ENCODE results near the gene LCN15. TPM values are rescaled to one million over a fixed set of nuclear protein-coding genes. Genes with fewer than 3 reads are reported as not detected.

The LCN15 gene
- total RNA-seq, 1 donor from 2014 or later, result not detected

DNA sequence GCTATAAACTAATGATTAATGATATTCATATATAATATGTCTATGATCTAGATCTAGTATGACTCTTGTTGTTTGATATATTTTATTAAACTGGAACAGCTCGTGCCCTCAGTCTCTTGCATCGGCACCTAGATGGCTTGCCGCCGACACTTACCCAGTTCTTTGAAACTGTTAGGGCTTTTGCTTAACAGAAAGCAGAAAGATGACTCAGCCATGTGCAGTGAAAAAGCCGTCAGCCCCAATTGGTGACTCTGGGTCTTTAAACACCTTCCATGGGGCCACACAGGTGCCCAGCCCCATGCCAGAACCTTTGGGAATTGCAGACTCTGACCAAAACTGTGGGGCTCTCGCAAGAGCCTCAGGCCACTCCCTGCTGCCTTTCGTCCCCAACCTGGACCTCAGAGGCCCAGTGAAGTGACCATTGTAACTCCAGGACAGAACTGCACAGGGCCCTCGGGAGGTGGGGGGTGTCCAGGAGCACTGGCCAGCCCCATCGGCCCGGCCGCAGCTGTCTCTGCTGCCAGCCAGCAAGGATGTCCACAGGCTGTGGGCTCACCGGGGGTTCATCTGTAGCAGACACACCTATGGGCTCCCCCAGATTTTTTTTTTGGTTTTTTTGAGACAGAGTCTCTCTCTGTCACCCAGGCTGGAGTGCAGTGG, 29.4 kb downstream of the LCN15 start:
- no peak for TF ChIP-seq EZH2 (IDR thresholded peaks at IDR 0.05; ENCODE audit: insufficient read depth, low read length)
- no peaks in the 10 kb centered on the region for H3K4me1 ChIP-seq (ENCODE audit: insufficient read depth, low read length)
- no peak overlapping the region for H3K9ac ChIP-seq (ENCODE audit: low read length)
- peaks cover 9% of the 10 kb centered on the region for H4K20me1 ChIP-seq (ENCODE audit: insufficient read depth, low read length)
- no peak for DNase-seq (ENCODE audit: low read depth)
- H3K4me2 ChIP-seq (ENCODE audit: low read length), result no peak overlapping the region
- no peaks in the 10 kb centered on the region for H3K27me3 ChIP-seq (ENCODE audit: insufficient read depth, low read length)
- H3K27ac ChIP-seq (ENCODE audit: low read depth, low read length), result no peak overlapping the region
- Mint-ChIP-seq H3K4me3 (ENCODE audit: unreplicated experiment) (no peak overlapping the region), H3K36me3 (ENCODE audit: low read depth, unreplicated experiment) (peaks cover 2% of the 10 kb centered on the region), H3K4me1 (ENCODE audit: low read depth, unreplicated experiment) (no peaks in the 10 kb centered on the region), H3K9me3 (ENCODE audit: unreplicated experiment) (peaks cover 3% of the 10 kb centered on the region), H3K27me3 (ENCODE audit: low read depth, unreplicated experiment) (peaks cover 16% of the 10 kb centered on the region), H3K27ac (ENCODE audit: unreplicated experiment) (no peak overlapping the region)
- no peak overlapping the region for H2AFZ ChIP-seq (ENCODE audit: low read depth, low read length)
- no peak overlapping the region for H3K4me3 ChIP-seq (ENCODE audit: insufficient read depth, low read depth, low read length)
- H3K9me3 ChIP-seq (ENCODE audit: insufficient read depth, low read depth, low read length), result no peaks in the 10 kb centered on the region
- H3K79me2 ChIP-seq (ENCODE audit: insufficient read depth, low read length), result peaks cover 15% of the 10 kb centered on the region
- no peaks in the 10 kb centered on the region for H3K36me3 ChIP-seq (ENCODE audit: insufficient read depth, low read length)
- no peak for FAIRE-seq

DNA sequence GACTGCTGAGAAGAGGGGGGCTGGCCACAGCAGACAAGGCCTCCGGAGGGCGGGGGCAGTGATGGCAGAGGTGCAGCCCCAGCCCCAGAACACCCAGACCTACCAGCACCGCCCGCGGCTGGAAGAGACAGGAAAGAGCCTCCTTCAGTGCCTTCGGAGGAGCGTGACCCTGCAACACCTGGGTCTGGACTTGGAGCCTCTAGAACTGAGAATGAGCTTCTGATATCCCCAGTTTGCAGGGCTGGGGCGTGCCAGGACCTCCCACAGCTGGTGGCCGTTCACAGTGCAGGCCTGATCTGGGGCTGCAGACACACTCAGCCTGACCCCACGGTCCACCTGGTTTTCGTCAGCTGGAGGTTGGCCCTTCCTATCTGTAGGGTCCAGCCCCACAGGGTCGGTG, 30.7 kb downstream of the LCN15 start:
- Histone ChIP-seq H3K27ac (ENCODE audit: low read depth, low read length) (no peak overlapping the region), H3K27me3 (ENCODE audit: insufficient read depth, low read length) (no peaks in the 10 kb centered on the region), H4K20me1 (ENCODE audit: insufficient read depth, low read length) (peaks cover 19% of the 10 kb centered on the region), H3K9ac (ENCODE audit: low read length) (no peak overlapping the region), H3K9me3 (ENCODE audit: insufficient read depth, low read depth, low read length) (no peaks in the 10 kb centered on the region), H3K4me1 (ENCODE audit: insufficient read depth, low read length) (peaks cover 5% of the 10 kb centered on the region), H3K36me3 (ENCODE audit: insufficient read depth, low read length) (no peaks in the 10 kb centered on the region), H3K4me3 (ENCODE audit: insufficient read depth, low read depth, low read length) (no peak overlapping the region), H3K79me2 (ENCODE audit: insufficient read depth, low read length) (peaks cover 29% of the 10 kb centered on the region), H3K4me2 (ENCODE audit: low read length) (no peak overlapping the region), H2AFZ (ENCODE audit: low read depth, low read length) (no peak overlapping the region)
- DNase-seq (ENCODE audit: low read depth), result no peak
- H3K27ac Mint-ChIP-seq (ENCODE audit: unreplicated experiment), result no peak overlapping the region
- peaks cover 3% of the 10 kb centered on the region for H3K9me3 Mint-ChIP-seq (ENCODE audit: unreplicated experiment)
- H3K36me3 Mint-ChIP-seq (ENCODE audit: low read depth, unreplicated experiment), result peaks cover 2% of the 10 kb centered on the region
- H3K4me1 Mint-ChIP-seq (ENCODE audit: low read depth, unreplicated experiment), result no peaks in the 10 kb centered on the region
- peaks cover 8% of the 10 kb centered on the region for H3K27me3 Mint-ChIP-seq (ENCODE audit: low read depth, unreplicated experiment)
- FAIRE-seq, result no peak
- no peak for TF ChIP-seq EZH2 (IDR thresholded peaks at IDR 0.05; ENCODE audit: insufficient read depth, low read length)
- TF ChIP-seq, protein P1, sequence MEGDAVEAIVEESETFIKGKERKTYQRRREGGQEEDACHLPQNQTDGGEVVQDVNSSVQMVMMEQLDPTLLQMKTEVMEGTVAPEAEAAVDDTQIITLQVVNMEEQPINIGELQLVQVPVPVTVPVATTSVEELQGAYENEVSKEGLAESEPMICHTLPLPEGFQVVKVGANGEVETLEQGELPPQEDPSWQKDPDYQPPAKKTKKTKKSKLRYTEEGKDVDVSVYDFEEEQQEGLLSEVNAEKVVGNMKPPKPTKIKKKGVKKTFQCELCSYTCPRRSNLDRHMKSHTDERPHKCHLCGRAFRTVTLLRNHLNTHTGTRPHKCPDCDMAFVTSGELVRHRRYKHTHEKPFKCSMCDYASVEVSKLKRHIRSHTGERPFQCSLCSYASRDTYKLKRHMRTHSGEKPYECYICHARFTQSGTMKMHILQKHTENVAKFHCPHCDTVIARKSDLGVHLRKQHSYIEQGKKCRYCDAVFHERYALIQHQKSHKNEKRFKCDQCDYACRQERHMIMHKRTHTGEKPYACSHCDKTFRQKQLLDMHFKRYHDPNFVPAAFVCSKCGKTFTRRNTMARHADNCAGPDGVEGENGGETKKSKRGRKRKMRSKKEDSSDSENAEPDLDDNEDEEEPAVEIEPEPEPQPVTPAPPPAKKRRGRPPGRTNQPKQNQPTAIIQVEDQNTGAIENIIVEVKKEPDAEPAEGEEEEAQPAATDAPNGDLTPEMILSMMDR (IDR thresholded peaks at IDR 0.05; ENCODE audit: insufficient read depth, low read depth, low read length), result no peak
- no peak overlapping the region for H3K4me3 Mint-ChIP-seq (ENCODE audit: unreplicated experiment)

DNA sequence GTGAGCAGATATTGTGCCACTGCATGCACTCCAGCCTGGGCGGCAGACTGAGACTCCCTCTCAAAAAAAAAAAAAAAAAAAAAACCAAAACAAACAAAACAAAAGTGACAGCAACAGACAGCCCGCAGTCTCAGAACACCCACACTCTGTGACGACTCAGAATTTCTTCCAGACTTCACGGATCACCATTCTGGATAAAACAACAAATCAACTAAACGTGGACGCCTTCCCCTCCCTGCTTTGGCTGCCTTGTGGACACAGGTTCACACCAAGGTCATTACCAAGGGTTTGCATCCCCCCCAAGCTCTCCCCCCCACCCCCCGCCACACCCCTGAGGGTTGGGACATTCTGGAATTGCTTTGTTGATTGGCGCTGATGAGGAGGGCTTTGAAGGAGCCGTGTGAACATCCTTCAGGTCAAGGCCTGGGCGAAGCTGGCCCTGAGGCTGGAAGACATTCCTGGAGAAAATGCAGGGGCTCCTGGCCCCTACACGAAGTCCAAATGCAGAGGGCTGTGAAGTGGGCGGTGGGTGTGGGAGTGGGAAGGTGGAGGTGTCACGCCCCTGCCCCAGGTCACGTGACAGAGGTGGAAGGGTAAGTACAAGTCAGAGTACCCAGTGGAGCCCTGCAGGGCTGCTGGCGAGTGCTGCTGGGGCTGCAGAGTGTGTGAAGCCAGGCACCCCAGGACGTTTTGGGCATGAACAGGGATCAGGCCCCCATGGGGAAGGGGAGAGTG, 31.7 kb downstream of the LCN15 start:
- Histone ChIP-seq H3K79me2 (ENCODE audit: insufficient read depth, low read length) (peaks cover 37% of the 10 kb centered on the region), H3K27ac (ENCODE audit: low read depth, low read length) (no peak overlapping the region), H3K27me3 (ENCODE audit: insufficient read depth, low read length) (no peaks in the 10 kb centered on the region), H3K4me2 (ENCODE audit: low read length) (no peak overlapping the region), H3K9ac (ENCODE audit: low read length) (no peak overlapping the region), H2AFZ (ENCODE audit: low read depth, low read length) (no peak overlapping the region), H3K36me3 (ENCODE audit: insufficient read depth, low read length) (no peaks in the 10 kb centered on the region), H4K20me1 (ENCODE audit: insufficient read depth, low read length) (peaks cover 20% of the 10 kb centered on the region), H3K4me3 (ENCODE audit: insufficient read depth, low read depth, low read length) (no peak overlapping the region), H3K4me1 (ENCODE audit: insufficient read depth, low read length) (peaks cover 8% of the 10 kb centered on the region), H3K9me3 (ENCODE audit: insufficient read depth, low read depth, low read length) (no peaks in the 10 kb centered on the region)
- no peaks in the 10 kb centered on the region for H3K4me1 Mint-ChIP-seq (ENCODE audit: low read depth, unreplicated experiment)
- H3K27me3 Mint-ChIP-seq (ENCODE audit: low read depth, unreplicated experiment), result peaks cover 6% of the 10 kb centered on the region
- no peak for FAIRE-seq
- no peaks in the 10 kb centered on the region for H3K9me3 Mint-ChIP-seq (ENCODE audit: unreplicated experiment)
- H3K4me3 Mint-ChIP-seq (ENCODE audit: unreplicated experiment), result no peak overlapping the region
- H3K36me3 Mint-ChIP-seq (ENCODE audit: low read depth, unreplicated experiment), result peaks cover 2% of the 10 kb centered on the region
- H3K27ac Mint-ChIP-seq (ENCODE audit: unreplicated experiment), result no peak overlapping the region
- no peak for DNase-seq (ENCODE audit: low read depth)
- TF ChIP-seq, protein P1 (IDR thresholded peaks at IDR 0.05; ENCODE audit: insufficient read depth, low read depth, low read length), result no peak
- no peak for TF ChIP-seq EZH2 (IDR thresholded peaks at IDR 0.05; ENCODE audit: insufficient read depth, low read length)

Measured in astrocyte (in vitro differentiated cells and primary cell).